GM10248 (cell line): ENCODE measurements around the gene SYT2.

Experiments
- CTCF ChIA-PET: fragments of 300-600 bp; sonication (Branson Sonifier 250); formaldehyde crosslinking; extraction: SDS; loops from one replicate; lab custom pipeline; 2021; ENCODE audit warnings: antibody characterized with exemption; lab: Yijun Ruan, JAX
- POLR2A ChIA-PET: fragments of 350-650 bp; sonication (Branson Sonifier 250); formaldehyde crosslinking; extraction: SDS; loops from one replicate; lab custom pipeline; 2020; ENCODE audit warnings: antibody characterized with exemption; lab: Yijun Ruan, JAX
- DNase-seq: peaks from one replicate; pipeline ENCODE4 v3.0.0; 2012; ENCODE audit errors: extremely low spot score
- TF ChIP-seq, protein P1 (sequence below): IDR thresholded peaks from 2 replicates; pipeline ENCODE4 v1.5.1; 2012; ENCODE audit warnings: mild to moderate bottlenecking, low read depth; ENCODE audit errors: extremely low read depth, missing control alignments, control extremely low read depth

Gene SYT2

DNA sequence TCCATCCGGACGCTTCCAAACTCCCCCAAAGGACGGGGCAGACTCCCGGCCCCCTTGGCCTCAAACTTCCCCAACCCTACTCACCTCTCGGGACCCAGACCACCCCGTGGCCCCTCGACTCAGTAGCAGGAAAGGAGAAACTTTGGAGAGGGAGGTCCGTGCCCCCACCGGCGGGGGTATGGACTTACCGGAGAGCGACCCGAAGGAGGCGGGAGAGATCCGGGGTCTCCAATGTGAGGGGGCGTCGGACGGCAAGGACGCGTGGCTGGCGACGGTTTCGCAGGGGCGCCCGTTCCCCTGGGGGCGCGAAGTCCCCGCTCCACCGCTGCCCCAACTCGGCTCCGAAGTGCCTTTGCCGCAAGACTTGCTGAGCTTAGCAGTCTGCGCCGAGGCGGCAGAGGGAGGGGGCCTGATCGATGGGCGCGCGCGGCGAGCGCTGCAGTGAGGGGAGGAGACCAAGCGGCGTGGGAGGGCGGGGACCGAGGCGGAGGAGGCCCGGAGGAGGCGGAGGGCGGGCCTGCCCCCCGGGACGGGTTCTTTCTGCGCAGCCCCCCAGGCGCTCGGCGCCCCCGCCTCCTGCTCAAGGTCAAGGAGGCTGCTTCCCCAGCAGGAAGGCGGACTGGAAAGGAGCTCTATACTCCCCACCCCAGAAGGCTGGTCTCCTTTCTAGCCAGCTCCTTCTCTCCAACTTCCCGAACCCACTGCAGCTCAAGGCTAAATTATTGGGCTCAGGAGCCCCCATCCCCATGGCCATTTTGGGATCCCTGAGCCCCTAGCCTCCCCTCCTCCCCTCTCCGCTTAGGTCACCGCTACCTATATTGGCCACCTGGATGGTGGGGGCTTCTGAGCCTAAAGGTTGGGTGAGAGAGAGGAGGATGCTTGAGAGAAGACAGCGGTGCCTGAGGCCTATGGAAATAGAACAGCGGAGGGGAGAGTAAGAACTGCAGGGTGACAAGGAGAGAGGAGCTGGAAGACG lies at the start of gene SYT2:
Gene SYT2, minus strand, starts transcription at position 385 of the 976 bp plus-strand sequence. CDS start 104,682 bp downstream, outside the sequence.
- ChIA-PET POLR2A (no interaction called here), CTCF (interaction anchor here (2.0 kb wide), 1 partner anchor 9 kb away, joined by 14 read pairs; no protein-coding TSS in a partner anchor)
- TF ChIP-seq, protein P1, sequence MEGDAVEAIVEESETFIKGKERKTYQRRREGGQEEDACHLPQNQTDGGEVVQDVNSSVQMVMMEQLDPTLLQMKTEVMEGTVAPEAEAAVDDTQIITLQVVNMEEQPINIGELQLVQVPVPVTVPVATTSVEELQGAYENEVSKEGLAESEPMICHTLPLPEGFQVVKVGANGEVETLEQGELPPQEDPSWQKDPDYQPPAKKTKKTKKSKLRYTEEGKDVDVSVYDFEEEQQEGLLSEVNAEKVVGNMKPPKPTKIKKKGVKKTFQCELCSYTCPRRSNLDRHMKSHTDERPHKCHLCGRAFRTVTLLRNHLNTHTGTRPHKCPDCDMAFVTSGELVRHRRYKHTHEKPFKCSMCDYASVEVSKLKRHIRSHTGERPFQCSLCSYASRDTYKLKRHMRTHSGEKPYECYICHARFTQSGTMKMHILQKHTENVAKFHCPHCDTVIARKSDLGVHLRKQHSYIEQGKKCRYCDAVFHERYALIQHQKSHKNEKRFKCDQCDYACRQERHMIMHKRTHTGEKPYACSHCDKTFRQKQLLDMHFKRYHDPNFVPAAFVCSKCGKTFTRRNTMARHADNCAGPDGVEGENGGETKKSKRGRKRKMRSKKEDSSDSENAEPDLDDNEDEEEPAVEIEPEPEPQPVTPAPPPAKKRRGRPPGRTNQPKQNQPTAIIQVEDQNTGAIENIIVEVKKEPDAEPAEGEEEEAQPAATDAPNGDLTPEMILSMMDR: no peak
- DNase-seq: no peak

- no peak for DNase-seq
- POLR2A ChIA-PET: no interaction called here
- CTCF ChIA-PET: no interaction called here
Measured at GRCh38 chr1:202756391-202756790, 46.1 kb upstream of the SYT2 start.

DNA sequence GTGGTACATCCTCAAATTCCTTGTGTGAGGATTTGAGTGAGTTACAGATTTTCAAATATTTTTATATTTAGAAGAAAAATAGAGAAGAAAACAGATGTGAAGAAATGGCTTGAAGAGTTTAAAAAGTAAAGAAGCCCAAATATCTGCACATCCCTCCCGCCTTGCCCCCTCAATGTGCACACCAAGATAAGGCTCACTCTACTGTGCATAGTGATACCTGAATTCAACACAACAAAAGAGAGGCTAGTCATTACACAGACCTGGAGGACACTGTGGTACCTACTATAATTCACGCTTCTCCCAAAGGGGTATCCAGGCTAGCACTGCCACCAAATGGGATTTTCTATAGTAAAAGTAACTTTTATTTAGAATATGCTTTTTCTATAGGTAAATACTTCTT lies 44.0 kb upstream of the SYT2 start:
- CTCF ChIA-PET: no interaction called here
- POLR2A ChIA-PET: no interaction called here
- no peak for DNase-seq
- TF ChIP-seq, protein P1: no peak

More at GRCh38 chr1:202756391-202756790, 46.1 kb upstream of the SYT2 start:
- TF ChIP-seq, protein P1: no peak

DNA sequence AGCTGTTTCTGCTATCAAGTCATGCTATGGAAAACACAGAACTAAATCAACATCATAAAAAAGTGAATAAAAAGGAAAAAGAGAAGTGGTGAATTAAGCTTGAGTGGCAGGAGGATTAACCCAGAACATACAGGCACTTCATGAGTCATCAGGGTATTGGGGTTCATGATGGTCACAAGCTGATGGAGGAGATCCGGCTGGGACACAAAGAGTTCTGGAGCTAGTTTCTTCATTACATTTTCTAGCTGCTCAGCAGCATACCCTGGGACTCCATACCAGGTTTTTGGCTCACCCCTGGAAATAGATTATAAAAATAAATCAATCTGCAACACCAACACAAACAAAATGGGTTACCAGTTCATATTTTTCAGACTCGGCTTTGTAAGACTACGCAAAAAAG lies 42.5 kb upstream of the SYT2 start:
- CTCF ChIA-PET: interaction anchor here (1.1 to 2.2 kb wide), 5 partner anchors 9 to 100 kb away, joined by 3 to 13 read pairs (median 4); no protein-coding TSS in a partner anchor
- POLR2A ChIA-PET: no interaction called here
- DNase-seq: no peak
- TF ChIP-seq, protein P1: no peak

- POLR2A ChIA-PET: no interaction called here
- TF ChIP-seq, protein P1: no peak
- CTCF ChIA-PET: interaction anchor here (0.7 to 2.6 kb wide), 10 partner anchors 9 to 217 kb away, joined by 3 to 13 read pairs (median 4); no protein-coding TSS in a partner anchor
- no peak for DNase-seq
Measured at GRCh38 chr1:202750761-202751160, 40.5 kb upstream of the SYT2 start.

GRCh38 chr1:202750024-202750423 lies 39.8 kb upstream of the SYT2 start:
- CTCF ChIA-PET: interaction anchor here (0.7 to 2.6 kb wide), 7 partner anchors 9 to 218 kb away, joined by 3 to 8 read pairs (median 4); no protein-coding TSS in a partner anchor
- DNase-seq: no peak
- TF ChIP-seq, protein P1: no peak
- POLR2A ChIA-PET: no interaction called here
